Spinal cord (tissue), 10 donors: Measurements from ENCODE around the gene ZNF821. TPM values are rescaled to one million over a fixed set of nuclear protein-coding genes. Genes with fewer than 3 reads are reported as not detected.
A peak's percentile ranks its signal among the peaks of the same experiment; 100 is the strongest.
"Not testable (repeated sequence)": the region's sequence is repeated elsewhere in the genome, so short reads cannot be mapped to it uniquely, and the experiment has no call there.

ENCODE experiments used
- DNase-seq, 6 donors: peaks; one replicate each; pipeline versions ENCODE4 v3.0.0 to v3.0.0-alpha.2; 2013 to 2015; ENCODE audit warnings: low spot score in 6 of 6, low read depth in 4 of 6
- H3K27ac ChIP-seq: one replicate; pipeline ENCODE4 v1.5.1; 2013; ENCODE audit warnings: low read depth, low read length, control low read depth
- H3K27me3 ChIP-seq: one replicate; pipeline ENCODE4 v1.6.1; 2013; ENCODE audit warnings: low read length; ENCODE audit not compliant: control insufficient read depth, insufficient read depth
- H3K36me3 ChIP-seq: one replicate; pipeline ENCODE4 v1.6.1; 2013; ENCODE audit warnings: low read length; ENCODE audit not compliant: control insufficient read depth, insufficient read depth
- H3K4me1 ChIP-seq: one replicate; pipeline ENCODE4 v1.6.1; 2013; ENCODE audit warnings: low read length; ENCODE audit not compliant: control insufficient read depth, insufficient read depth
- H3K4me3 ChIP-seq: one replicate; pipeline ENCODE4 v1.5.1; 2013; ENCODE audit warnings: low read depth, low read length, control low read depth
- H3K9me3 ChIP-seq: one replicate; pipeline ENCODE4 v1.6.1; 2013; ENCODE audit warnings: low read length; ENCODE audit not compliant: control insufficient read depth, insufficient read depth
- WGBS: methylation state at CpG from one replicate; pipeline ENCODE4 v1.1.5; 2013; ENCODE audit warnings: missing lambda C conversion rate; ENCODE audit not compliant: insufficient coverage; 5-methylcytosine and 5-hydroxymethylcytosine counted together
- polyA plus RNA-seq, 2 donors: library from polyadenylated mRNA; unstranded; fragments of 120-200 nt; gene quantifications; one replicate each; pipeline ENCODE4 v1.2.1, GENCODE V29; 2013; ENCODE audit not compliant: insufficient read length in 2 of 2
- total RNA-seq, 2 donors: library from RNA; depleted of rRNA in 1 of 2; stranded (reverse); fragments of 120-200 nt in 1 of 2; fragments of >200 nt in 1 of 2; gene quantifications; one replicate each; pipeline versions ENCODE4 v1.2.3 to v1.2.4, GENCODE V29; 2013 to 2014
- donor health status: healthy.

Gene ZNF821
- total and polyA plus RNA-seq, 4 donors: 14.4 to 47.9 (median 30.7) TPM

GRCh38 chr16:71905765-71906164 is 21.8 kb upstream of the ZNF821 start:
- no CpG with 5 or more reads among the region's 6 CpGs for WGBS
- H3K27me3 ChIP-seq, H3K4me3 ChIP-seq, H3K36me3 ChIP-seq, H3K27ac ChIP-seq, H3K9me3 ChIP-seq, H3K4me1 ChIP-seq, DNase-seq: not testable (repeated sequence)

GRCh38 chr16:71904239-71904638 is 20.3 kb upstream of the ZNF821 start:
- Histone ChIP-seq H3K4me1 (peaks cover 4% of the 10 kb centered on the region), H3K36me3 (no peaks in the 10 kb centered on the region), H3K27ac (no peak overlapping the region), H3K4me3 (no peak overlapping the region), H3K9me3 (no peaks in the 10 kb centered on the region), H3K27me3 (no peaks in the 10 kb centered on the region)
- WGBS: 98% methylated on average over 7 of the region's 9 CpGs
- no peak for DNase-seq

DNA sequence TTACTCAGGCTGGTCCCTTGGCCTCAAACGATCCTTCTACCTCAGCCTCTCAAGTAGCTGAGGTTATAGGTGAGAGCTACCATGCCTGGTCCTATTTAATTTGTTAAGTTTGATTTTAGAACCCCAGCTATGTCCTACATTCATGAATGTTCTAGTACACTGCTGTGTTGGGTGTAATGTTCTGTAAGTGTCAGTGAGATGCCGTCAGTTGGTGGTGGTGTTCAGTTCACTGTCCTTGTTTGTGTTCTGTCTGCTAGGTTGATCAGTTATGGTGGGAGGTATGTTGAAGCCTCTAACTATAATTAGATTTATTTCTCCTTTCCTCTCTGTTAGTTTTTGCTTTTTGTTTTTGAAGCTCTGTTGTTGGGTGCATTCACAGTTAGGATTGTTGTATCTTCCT is 19.6 kb upstream of the ZNF821 start:
- WGBS: no CpG with 5 or more reads among the region's 2 CpGs

DNA sequence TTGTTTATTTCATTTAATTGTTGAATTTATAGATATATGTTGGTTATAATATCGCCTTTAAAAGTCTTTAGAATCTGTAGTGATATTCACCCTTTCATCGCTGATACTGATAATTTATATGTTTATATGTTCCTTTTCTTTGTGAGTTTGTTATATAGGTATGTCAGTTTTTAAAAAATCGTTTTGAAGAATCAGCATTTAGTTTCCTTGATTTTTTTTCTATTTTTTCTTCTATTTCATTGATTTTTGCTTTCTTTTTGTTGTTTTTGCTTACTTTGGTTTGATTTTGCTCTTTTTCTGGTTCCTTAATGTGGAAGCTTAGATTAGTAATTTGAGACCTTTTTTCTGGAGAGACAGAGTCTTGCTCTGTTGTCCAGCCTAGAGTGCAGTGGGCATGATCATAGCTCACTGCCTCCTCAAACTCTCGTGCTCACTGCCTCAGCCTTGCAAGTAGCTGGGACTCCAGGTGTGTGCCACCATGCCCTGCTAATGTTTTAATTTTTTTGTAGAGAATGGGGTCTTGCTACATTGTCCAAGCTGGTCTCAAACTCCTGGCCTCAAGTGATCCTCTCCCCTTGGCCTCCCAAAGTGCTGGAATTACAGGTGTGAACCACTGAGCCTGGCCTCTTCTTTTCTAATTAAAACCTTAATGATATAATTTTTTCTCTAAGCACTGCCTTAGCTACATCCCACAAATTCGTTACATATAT is 18.8 kb upstream of the ZNF821 start:
- no peak for DNase-seq
- WGBS: 89% methylated on average over 1 of the region's 5 CpGs
- H3K27me3 ChIP-seq: no peaks in the 10 kb centered on the region
- H3K9me3 ChIP-seq: no peaks in the 10 kb centered on the region
- no peak overlapping the region for H3K27ac ChIP-seq
- H3K36me3 ChIP-seq: peaks cover 6% of the 10 kb centered on the region
- peaks cover 14% of the 10 kb centered on the region for H3K4me1 ChIP-seq
- H3K4me3 ChIP-seq: no peak overlapping the region

More for the DNA sequence above, 19.6 kb upstream of the ZNF821 start:
- H3K9me3 ChIP-seq: no peaks in the 10 kb centered on the region
- DNase-seq: no peak
- H3K4me3 ChIP-seq: no peak overlapping the region
- H3K36me3 ChIP-seq: peaks cover 2% of the 10 kb centered on the region
- H3K27me3 ChIP-seq: no peaks in the 10 kb centered on the region
- no peak overlapping the region for H3K27ac ChIP-seq
- H3K4me1 ChIP-seq: peaks cover 7% of the 10 kb centered on the region

GRCh38 chr16:71899171-71899570 is 15.2 kb upstream of the ZNF821 start:
- no peaks in the 10 kb centered on the region for H3K9me3 ChIP-seq
- H3K4me1 ChIP-seq: peaks cover 25% of the 10 kb centered on the region
- 100% methylated on average over 1 of the region's 4 CpGs for WGBS
- peaks cover 10% of the 10 kb centered on the region for H3K36me3 ChIP-seq
- H3K27me3 ChIP-seq: no peaks in the 10 kb centered on the region
- H3K4me3 ChIP-seq: no peak overlapping the region
- H3K27ac ChIP-seq: no peak overlapping the region
- DNase-seq: no peak

DNA sequence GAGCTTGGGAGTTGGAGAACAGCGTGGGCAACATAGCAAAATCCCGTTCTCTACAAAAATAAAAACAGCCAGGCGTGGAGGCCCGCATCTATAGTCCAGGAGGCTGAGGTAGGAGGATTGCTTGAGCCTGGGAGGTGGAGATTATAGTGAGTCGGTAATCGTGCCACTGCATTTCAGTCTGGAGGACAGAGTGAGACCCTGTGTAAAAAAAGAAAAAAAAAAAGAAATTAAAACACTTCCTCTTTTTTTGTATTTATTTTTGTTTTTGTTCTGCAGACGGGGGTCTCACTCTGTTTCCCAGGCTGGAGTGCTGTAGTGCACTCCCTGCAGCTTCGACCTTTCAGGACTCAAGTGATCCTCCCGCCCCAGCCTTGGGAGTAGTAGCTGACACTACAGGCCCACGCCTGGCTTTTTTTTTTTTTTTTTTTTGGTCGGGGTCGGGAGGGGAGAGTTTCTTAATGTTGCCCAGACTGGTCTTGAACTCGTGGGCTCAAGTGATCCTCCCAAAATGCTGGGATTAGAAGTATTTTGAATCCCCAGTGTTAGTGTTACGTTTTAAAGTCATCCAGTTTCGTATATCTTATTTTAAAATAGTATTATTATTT is 12.9 kb upstream of the ZNF821 start:
- H3K9me3 ChIP-seq: no peaks in the 10 kb centered on the region
- WGBS: 13% methylated on average over 3 of the region's 15 CpGs
- H3K27me3 ChIP-seq: no peaks in the 10 kb centered on the region
- H3K4me3 ChIP-seq: peak overlapping the region; percentile 97
- no peak overlapping the region for H3K27ac ChIP-seq
- no peak for DNase-seq
- H3K36me3 ChIP-seq: peaks cover 10% of the 10 kb centered on the region
- H3K4me1 ChIP-seq: peaks cover 31% of the 10 kb centered on the region

GRCh38 chr16:71895679-71896365 is 11.8 kb upstream of the ZNF821 start:
- peak in 4 of 6 donors; percentile 11 to 60 (median 38) for DNase-seq
- WGBS: under 1% methylated on average over 39 of the region's 44 CpGs
- peaks cover 31% of the 10 kb centered on the region for H3K4me1 ChIP-seq

GRCh38 chr16:71894921-71895678 is 11.1 kb upstream of the ZNF821 start, which contains the start of gene IST1:
TSS of gene IST1 (plus strand) at chr16:71895531. CDS start at chr16:71915641, 20,110 bp downstream.
- Histone ChIP-seq H3K27me3 (no peaks in the 10 kb centered on the region), H3K4me1 (peaks cover 31% of the 10 kb centered on the region), H3K4me3 (peak within 1 kb of the TSS; percentile 97), H3K9me3 (no peaks in the 10 kb centered on the region), H3K27ac (peak within 1 kb of the TSS; percentile 99), H3K36me3 (peaks cover 10% of the 10 kb centered on the region)
- DNase-seq: peak; percentile 92 to 99 (median 94)
- WGBS: under 1% methylated on average over 67 of the region's 67 CpGs

More at GRCh38 chr16:71895679-71896365, 11.8 kb upstream of the ZNF821 start:
- H3K27me3 ChIP-seq: no peaks in the 10 kb centered on the region
- H3K27ac ChIP-seq: peak overlapping the region; percentile 99
- H3K9me3 ChIP-seq: no peaks in the 10 kb centered on the region
- peak overlapping the region; percentile 97 for H3K4me3 ChIP-seq
- peaks cover 10% of the 10 kb centered on the region for H3K36me3 ChIP-seq

DNA sequence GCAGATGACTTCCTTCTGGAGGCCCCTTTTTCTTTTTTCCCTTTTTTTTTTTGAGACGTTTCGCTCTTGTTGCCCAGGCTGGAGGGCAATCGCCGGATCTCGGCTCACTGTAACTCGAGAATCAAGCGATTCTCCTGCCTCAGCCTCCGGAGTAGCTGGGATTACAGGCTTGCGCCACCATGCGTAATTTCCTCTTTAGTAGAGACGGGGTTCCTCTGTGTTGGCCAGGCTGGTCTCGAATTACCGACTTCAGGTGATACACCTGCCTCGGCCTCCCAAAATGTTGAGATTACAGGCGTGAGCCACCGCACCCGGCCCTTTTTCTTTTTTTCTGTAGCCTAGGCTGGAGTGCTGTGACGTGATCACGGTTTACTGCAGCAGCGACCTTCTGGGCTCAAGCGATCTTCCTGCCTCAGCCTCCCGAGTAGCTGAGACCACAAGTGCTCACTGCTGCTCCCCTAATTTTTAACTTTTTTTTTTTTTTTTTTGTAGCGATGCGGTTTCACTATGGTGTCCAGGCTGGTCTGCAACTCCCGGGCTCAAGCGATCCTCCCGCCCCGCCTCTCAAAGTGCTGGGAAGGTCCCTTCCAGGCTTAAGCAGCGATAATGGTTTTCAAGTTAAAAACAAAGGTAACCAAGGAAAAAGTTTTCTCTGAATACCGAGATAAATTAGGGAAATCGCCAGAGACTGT is 10.4 kb upstream of the ZNF821 start:
- Histone ChIP-seq H3K9me3 (no peaks in the 10 kb centered on the region), H3K27me3 (no peaks in the 10 kb centered on the region), H3K4me1 (peaks cover 27% of the 10 kb centered on the region), H3K27ac (peak overlapping the region; percentile 99), H3K4me3 (peak overlapping the region; percentile 97), H3K36me3 (peaks cover 10% of the 10 kb centered on the region)
- WGBS: under 1% methylated on average over 29 of the region's 31 CpGs
- DNase-seq: peak in 5 of 6 donors; percentile 12 to 76 (median 29)
